WTC11 (cell line): ENCODE measurements around the gene NPVF.
A peak's percentile ranks its signal among the peaks of the same experiment; 100 is the strongest.

Experiments
- ARID4B ChIP-seq: sonication (generic); formaldehyde crosslinking; IDR thresholded peaks from 2 replicates; pipeline ENCODE4 v1.8.0; 2023; ENCODE audit warnings: missing genetic modification reagents, mild to moderate bottlenecking, borderline replicate concordance
- ATF2 ChIP-seq: sonication (generic); formaldehyde crosslinking; IDR thresholded peaks from 2 replicates; pipeline ENCODE4 v1.8.1; 2022; ENCODE audit warnings: low read depth, missing genetic modification reagents, borderline replicate concordance
- ATF6 ChIP-seq: sonication (generic); formaldehyde crosslinking; IDR thresholded peaks from 2 replicates; pipeline ENCODE4 v1.8.1; 2023; ENCODE audit warnings: mild to moderate bottlenecking, missing genetic modification reagents
- CBFB ChIP-seq: sonication (generic); formaldehyde crosslinking; IDR thresholded peaks from 2 replicates; pipeline ENCODE4 v1.8.1; 2022; ENCODE audit warnings: mild to moderate bottlenecking, low read depth, missing genetic modification reagents
- CTCF ChIP-seq: fragments of 200-600 bp; IDR thresholded peaks from 2 replicates; pipeline ENCODE4 v1.8.0; 2022; ENCODE audit warnings: antibody characterized with exemption
- JUN ChIP-seq: sonication (generic); formaldehyde crosslinking; IDR thresholded peaks from 2 replicates; pipeline ENCODE4 v1.8.0; 2023; ENCODE audit warnings: mild to moderate bottlenecking, missing genetic modification reagents
- NR3C1 ChIP-seq: sonication (generic); formaldehyde crosslinking; conservative IDR thresholded peaks from 2 replicates; pipeline ENCODE4 v1.8.1; 2023; ENCODE audit warnings: low read depth, mild to moderate bottlenecking, missing genetic modification reagents
- TP53 ChIP-seq: sonication (generic); formaldehyde crosslinking; IDR thresholded peaks from 2 replicates; pipeline ENCODE4 v1.8.1; 2023; ENCODE audit warnings: mild to moderate bottlenecking, missing genetic modification reagents
- USF2 ChIP-seq: sonication (generic); formaldehyde crosslinking; IDR thresholded peaks from 2 replicates; pipeline ENCODE4 v1.8.1; 2023; ENCODE audit warnings: mild to moderate bottlenecking, missing genetic modification reagents, moderate library complexity

GRCh38 chr7:25259487-25260243 lies 31.4 kb upstream of the NPVF start:
- TF ChIP-seq CTCF (peak; percentile 53), USF2 (CRISPR knock-in tag) (no peak), CBFB (CRISPR knock-in tag) (no peak), TP53 (CRISPR knock-in tag) (no peak), NR3C1 (CRISPR knock-in tag) (no peak), ATF6 (CRISPR knock-in tag) (no peak), JUN (CRISPR knock-in tag) (no peak), ATF2 (CRISPR knock-in tag) (no peak), ARID4B (CRISPR knock-in tag) (no peak)
